Skin epidermis (tissue), 12 donors: Measurements from ENCODE around the gene SSPN.

Source experiments
- H3K27ac ChIP-seq, 21 experiments: fragments of 200-600 bp; sonication (generic) in 11 of 21; one replicate each; pipeline ENCODE4 v1.5.0; 2020; ENCODE audit warnings: mild to moderate bottlenecking in 3 of 21, inconsistent platforms in 2 of 21, moderate library complexity in 2 of 21
- H3K4me3 ChIP-seq, 7 experiments: fragments of 200-600 bp; sonication (generic) in 2 of 7; one replicate each; pipeline ENCODE4 v1.5.0; 2020; ENCODE audit warnings: inconsistent platforms in 2 of 7, mild to moderate bottlenecking in 2 of 7, moderate library complexity in 1 of 7

The SSPN gene

DNA sequence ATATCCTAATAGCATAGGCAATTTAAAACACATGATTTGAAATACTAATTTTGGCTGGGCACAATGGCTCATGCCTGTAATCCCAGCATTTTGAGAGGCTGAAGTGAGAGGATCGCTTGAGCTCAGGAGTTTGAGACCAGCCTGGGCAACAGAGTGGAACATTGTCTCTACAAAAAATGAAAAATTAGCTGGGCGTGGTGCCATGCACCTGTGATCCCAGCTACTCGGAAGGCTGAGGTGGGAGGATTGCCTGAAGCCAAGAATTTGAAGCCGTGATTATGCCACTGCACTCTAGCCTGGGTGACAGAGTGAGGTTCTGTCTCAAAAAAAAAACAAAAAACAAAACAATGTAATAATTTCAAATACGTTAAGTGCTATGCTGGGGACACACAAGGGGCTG lies 83.3 kb downstream of the SSPN start:
- H3K4me3 ChIP-seq = no peak overlapping the region
- H3K27ac ChIP-seq = peak overlapping the region in 7 of 21 experiments; percentile 33 to 78 (median 66)

DNA sequence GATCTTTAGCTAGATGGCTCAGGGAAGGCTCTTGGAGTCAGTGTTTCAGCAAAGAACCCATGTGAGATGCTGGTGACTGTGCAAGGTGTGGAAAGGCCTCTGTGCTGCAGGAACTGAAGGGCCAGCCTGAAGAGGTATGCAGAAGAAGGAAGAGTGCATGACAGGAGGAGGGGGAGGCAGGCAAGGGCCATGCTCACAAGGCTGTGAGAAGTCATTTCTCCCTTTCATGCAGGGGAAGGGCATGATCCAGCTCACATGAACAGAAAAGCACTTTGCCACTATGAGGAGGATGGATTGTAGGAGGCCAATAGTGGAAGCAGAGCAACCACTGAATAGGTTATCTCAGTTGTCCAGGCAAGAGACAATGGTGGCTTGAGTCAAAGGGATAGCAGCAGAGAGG lies 83.7 kb downstream of the SSPN start:
- no peak overlapping the region for H3K27ac ChIP-seq
- no peak overlapping the region for H3K4me3 ChIP-seq

DNA sequence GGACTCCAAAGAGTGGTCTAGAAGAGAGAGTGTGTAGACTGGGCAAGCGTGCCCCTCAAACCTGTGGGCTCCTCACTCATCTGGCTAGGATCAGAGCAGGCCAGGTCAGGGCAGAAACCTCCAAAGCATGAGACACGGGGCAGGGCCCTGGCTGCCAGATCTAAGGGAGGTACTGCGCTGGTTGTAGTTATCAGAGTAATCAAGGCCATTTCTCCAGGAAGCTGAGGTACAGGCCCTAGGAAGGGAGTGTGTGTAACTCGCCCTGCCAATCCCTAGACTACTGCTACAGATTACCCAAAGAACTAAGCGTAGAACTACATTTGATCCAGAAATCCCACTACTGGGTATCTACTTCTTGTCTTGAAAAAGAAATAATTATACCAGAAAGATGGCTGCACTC lies 84.5 kb downstream of the SSPN start:
- Histone ChIP-seq H3K4me3 (no peak overlapping the region), H3K27ac (no peak overlapping the region)

DNA sequence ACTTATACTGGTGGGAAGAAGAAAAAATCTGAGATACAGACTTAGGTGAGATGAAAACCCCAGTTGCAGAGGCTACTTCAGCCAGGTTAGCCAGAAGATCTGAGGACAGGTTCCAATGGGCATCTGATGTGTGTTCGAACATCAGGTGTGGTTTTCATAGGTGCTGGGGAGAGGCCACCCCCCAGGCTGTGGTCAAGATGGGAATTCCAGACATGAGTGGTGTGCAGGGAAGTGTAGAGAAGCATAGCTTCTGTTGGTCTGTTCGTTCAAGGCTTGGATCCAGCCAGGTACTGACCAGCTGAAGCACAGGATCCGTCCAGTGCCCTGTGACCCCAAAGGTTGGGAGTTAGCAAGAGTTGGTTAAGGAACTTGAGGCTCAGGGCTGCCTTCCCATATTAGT lies 85.5 kb downstream of the SSPN start:
- Histone ChIP-seq H3K4me3 (no peak overlapping the region), H3K27ac (no peak overlapping the region)

DNA sequence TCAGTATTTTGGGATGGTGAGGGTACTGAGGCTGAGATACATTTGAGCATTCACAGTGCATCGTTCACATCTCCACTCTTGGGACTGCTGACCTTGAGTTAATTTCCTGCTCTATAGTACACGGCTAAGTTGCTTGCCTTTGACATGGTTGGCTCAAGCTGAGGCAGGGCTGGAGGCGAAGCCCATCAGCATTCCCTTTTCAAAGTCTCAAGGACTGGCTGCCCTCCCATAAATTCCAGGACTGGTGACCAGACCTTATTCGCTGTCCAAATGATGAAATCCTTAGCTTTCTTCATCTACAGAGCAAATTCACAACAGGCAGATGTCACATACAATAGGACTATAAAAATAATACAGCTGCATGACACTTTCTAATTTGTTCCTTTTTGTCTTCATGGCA lies 85.9 kb downstream of the SSPN start:
- Histone ChIP-seq H3K4me3 (no peak overlapping the region), H3K27ac (no peak overlapping the region)

DNA sequence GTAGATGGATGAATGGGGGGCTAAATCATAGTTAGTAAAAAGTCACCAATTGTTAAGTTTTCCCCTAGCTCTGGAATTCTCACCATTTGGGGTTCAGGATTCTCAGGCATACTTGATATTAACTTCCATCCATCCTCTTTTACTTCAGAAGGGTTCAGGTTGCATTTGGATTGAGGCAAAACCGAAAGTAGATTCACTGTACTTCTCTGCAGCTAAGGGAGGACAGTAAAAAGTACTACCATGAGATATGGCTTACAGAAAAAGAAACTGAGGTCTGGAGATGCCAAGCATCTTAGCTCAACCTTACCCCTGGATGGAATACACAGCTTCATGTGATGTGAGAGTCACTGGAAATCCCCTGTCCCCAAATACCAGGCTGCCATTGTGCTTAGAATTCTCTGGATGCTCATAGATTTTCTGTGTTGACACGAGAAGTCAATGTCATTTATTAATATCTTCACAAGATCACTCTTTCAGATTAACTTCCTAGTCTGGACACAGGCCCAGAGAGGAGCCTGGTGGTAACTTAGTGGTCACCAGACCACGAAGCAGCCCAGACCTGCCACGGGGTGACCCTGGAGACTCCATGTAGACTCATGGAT lies 87.1 kb downstream of the SSPN start:
- Histone ChIP-seq H3K27ac (no peak overlapping the region), H3K4me3 (no peak overlapping the region)

DNA sequence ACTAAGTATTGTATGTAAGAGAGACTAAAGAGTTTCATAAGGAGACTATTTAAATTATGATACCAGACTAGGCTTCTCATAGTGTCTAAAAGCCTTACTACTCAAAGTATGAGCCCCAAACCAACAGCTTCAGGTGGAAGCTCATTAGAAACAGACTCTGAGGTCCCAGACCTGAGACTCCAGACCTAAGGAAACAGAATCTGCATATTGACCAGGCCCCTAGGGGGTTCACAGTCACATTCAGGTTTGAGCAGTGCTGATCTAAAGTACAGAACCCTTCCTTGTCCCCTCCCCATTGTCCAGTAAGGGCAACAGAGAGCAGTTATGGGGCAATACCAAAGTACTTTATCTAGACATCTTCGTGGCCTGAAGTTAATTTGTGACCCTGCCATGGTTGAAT lies 87.7 kb downstream of the SSPN start:
- H3K4me3 ChIP-seq = no peak overlapping the region
- no peak overlapping the region for H3K27ac ChIP-seq

DNA sequence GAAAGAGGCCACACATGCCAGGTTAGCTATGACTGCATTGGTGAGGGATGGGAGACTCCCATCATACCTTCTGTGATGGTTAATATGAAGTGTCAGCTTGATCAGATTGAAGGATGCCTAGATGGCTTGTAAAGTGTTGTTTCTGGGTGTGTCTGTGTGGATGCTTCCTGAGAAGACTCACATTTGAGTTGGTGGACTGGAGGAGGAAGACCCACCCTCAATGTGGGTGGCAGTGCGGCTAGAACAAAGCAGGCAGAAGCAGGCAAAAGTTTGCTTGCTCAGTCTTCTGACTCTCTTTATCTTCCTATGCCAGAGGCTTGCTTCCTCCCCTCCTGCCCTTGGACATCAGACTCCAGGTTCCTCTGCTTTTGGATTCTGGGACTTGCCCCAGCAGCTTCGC lies 88.2 kb downstream of the SSPN start:
- no peak overlapping the region for H3K4me3 ChIP-seq
- H3K27ac ChIP-seq = no peak overlapping the region

DNA sequence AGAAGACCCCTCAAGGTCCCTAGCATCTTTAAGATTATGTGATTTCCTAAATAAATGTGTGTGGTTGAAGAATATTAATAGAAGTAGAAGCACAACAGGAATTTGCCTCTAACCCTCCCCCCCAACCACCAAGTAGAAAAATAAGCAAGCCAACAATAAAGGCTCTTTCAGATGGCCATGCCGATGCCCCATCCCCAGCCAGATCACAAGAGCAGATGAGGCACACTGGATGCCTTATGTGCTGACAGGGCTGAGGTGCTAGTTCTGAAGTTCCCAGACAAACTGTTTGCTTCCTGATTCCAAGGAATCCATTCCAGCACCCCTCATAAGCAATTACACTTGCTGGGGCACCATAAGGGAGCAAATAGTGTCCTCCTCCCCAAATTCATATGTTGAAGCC lies 90.0 kb downstream of the SSPN start:
- Histone ChIP-seq H3K27ac (no peak overlapping the region), H3K4me3 (no peak overlapping the region)

DNA sequence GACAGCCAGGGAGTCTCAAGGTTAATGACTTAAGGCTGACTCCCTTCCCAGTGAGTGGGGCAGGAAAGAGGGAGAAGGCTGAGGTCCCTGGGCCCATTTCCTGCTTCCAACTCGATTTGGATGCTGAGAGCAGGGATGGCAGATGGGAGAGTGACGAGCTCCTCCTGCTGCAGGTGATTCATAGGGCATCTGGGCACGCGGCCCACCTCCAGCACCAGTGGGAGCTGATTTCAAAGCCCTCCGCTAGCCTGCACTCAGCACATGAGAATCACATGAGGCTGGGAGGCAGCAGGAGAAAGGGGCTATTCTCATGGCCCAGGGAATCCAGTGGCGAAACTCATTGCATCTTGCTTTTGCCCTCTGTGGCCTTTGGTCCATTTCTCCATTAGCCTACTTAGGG lies 90.8 kb downstream of the SSPN start:
- Histone ChIP-seq H3K4me3 (no peak overlapping the region), H3K27ac (no peak overlapping the region)

DNA sequence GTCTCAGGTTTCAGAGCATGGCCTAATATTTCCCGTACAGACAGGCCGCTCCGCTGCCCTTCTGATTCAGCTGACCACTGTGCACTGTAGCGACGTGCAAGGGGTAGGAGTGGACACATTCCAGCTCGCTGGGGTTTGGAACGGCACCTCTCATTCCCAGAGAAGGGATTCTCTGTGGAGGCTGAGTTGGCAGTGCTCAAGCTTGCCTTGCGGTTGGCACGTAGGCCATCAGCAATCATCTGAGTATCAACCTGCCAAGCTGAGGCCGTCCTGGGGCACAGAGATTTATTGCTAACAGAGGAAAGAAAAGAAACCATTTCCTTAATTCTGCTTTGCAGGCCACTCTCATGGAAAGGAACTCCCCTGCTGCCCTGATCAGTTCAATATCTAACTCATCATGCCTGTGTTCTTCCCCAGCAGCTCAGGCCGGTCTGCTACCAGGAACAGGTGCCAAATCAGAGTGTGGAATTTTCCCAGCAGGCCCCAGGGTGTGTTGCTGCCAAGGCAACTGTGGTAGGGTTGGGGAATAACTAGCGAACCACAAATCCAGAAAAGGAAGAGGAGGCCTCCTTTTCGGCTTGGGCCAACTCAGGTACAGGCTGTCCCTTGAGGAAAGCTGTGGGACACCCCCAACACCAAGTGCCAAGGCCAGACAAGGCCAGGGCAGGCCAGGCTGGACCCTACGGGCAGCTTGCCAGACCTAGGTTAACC lies 92.5 kb downstream of the SSPN start:
- Histone ChIP-seq H3K4me3 (no peak overlapping the region), H3K27ac (peak overlapping the region in 17 of 21 experiments; percentile 11 to 85 (median 58))

DNA sequence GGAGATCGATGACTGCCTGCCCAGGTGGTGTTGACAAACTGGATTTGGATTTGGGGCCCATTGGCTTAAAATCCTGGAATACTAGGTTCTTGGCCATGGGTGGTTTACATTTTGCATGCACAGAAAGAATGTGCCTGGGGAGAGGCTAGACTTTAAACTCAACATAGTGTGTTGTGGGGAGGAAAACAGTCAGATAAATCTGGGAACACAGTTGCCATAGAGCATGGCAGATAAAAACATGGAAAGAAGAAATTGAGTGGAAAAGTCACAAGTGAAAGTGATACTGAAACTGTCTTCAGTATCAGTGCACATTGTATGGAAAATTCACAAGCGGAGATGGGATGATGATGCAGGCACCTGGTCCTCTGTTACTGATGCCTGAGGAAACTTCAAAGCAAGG lies 95.2 kb downstream of the SSPN start:
- Histone ChIP-seq H3K4me3 (no peak overlapping the region), H3K27ac (no peak overlapping the region)

DNA sequence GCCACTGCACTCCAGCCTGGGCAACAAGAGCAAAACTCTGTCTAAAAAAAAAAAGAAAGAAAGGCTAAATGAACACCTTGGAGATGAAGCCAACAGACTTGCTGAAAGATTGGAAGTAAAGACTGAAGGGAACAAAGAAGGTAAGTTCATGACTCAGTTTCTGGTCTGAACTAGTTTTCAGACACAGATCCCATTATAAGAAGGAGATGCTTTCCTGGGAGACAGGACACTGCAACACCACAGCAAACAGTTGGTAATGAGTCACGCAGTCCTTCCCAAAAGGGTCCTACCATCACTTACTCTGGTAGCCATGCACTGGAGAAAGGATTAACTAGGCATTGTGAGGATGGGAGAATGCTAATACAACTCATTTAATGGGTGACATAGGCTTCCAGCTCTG lies 97.2 kb downstream of the SSPN start:
- no peak overlapping the region for H3K4me3 ChIP-seq
- H3K27ac ChIP-seq = no peak overlapping the region

DNA sequence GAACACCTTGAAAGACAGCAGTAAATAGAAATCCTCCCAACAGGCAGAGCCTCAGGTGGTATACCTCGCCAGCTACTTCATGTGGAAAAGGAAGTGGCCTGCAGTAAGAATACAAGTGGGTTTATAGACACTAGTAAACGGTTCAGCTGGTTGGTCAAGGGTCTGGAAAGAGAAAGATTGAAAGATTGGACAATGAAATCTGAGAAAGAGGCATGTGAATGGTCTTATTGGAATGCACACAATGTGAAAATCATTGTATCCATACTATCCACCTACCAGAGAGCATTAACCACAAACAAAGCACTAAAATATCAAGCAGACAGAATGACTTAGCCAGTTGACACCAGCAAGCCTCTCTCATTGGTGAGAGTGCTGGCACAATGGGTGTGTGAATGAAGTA lies 98.2 kb downstream of the SSPN start:
- Histone ChIP-seq H3K4me3 (no peak overlapping the region), H3K27ac (no peak overlapping the region)

DNA sequence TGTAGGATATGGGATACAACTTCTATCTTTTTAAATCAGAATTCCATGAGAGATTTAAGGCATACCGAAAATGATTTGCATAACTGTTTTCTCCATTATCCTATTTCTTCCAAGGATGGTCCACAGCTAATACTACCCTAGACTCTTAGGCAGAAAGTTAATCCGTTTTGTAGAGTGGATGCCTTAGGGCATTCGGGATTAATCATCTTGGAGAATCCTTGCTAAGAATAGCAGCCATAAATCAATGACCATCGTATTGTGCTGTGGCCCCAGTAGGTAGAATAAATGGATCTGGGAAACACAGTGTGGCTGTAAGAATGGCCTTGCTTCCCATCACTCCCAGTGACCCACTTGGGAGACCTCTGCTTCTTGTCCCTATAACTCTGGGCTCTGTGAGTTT lies 99.6 kb downstream of the SSPN start:
- Histone ChIP-seq H3K4me3 (no peak overlapping the region), H3K27ac (no peak overlapping the region)

DNA sequence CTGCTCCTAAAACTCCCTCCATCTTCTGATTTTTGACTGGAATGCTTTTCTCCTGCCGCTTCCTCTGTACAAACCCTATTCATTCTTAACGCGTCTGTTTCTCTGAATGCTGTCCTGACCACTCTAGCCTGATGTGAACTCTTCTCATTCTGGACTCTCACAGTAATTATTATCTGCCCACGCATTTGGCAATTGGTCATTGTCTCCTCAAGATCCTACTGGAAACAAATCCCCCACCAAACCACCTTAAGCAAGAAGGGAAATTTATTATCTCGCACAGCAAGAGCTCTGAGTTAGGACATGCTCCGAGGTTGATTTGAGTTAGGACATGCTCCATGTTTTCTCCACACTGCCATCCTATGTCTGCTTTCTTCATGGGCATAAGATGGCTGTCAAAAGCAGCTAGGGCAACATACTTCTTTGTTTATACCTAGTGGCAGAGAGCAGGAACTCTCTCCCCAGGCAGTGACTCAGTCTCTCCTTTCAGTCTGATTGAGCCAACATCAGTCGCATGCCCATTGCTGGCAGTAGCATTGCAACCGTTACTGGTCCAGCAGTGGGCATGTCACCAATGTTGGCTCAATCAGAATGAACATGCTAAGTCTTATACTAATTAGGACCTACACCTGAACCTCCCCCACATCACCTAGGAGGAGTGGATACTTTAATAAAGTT lies 102.2 kb downstream of the SSPN start:
- peak overlapping the region in 3 of 21 experiments; percentile 17 to 69 (median 52) for H3K27ac ChIP-seq
- no peak overlapping the region for H3K4me3 ChIP-seq

DNA sequence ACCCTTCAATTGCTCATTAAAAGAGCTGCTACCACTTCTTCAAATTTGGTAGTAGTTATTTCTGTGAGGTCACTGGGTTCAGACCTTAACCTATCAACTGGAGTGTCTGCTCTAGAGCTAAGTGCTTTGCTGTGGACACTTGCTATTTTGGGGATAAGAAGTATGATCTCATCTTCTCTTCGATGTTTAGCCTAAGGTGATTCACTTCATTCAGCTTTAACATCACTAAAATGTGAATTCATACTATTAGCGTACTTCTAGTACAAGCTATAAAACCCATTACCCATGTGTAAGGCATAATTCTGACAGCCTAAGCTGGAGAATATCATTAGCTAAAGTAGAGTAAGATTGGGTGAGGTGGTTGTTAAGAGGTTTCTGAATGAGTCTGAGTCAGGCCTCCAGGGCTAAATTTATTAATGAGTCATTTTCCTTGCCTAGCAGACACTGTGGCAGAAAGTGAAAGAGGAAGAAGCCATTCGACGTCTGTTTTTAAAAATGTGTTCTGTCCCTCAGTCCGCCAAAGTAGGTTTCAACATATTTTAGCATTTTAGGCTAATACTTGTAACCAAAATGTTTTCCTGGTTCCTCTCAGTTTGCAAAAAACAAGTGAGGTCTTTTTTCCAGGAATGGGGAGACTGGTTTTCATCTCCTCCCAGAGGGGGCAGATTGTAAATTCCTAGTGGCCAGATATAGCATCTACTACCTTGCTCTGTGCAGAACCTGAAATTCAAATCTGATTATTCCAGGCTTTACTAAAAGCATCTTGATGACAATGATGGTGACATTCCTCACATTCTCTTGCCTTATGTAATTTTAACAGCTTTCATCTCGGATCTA lies 103.6 kb downstream of the SSPN start:
- Histone ChIP-seq H3K27ac (peak overlapping the region in 16 of 21 experiments; percentile 19 to 76 (median 60)), H3K4me3 (peak overlapping the region in 1 of 7 experiments; percentile 12)

DNA sequence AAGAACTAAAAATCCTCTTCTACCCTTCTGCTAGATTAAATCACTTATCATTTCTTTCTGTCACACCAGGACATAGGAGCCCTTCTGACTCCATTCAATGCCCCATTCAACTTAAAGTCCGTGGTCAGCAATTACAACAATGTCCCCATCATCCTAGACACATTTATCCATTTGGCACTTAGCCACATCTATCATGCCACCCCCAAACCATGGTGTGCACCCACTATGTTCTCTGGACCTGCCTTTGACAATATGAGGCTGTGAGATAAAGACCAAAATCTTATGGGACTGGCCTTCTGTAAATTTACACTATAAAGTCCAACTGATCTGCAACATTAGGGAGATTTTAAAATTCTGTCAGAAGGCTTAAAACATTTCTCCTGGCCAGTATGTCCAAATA lies 104.4 kb downstream of the SSPN start:
- Histone ChIP-seq H3K4me3 (no peak overlapping the region), H3K27ac (peak overlapping the region in 13 of 21 experiments; percentile 19 to 76 (median 48))
